HG03097 (cell line): ENCODE data around the gene SPP1.

Experiments used
- ATAC-seq: cut with Tn5 transposase; IDR thresholded peaks from one replicate; pipeline ENCODE4 v1.9.1; 2021; ENCODE audit not compliant: unreplicated experiment, low FRiP score

Gene SPP1

DNA sequence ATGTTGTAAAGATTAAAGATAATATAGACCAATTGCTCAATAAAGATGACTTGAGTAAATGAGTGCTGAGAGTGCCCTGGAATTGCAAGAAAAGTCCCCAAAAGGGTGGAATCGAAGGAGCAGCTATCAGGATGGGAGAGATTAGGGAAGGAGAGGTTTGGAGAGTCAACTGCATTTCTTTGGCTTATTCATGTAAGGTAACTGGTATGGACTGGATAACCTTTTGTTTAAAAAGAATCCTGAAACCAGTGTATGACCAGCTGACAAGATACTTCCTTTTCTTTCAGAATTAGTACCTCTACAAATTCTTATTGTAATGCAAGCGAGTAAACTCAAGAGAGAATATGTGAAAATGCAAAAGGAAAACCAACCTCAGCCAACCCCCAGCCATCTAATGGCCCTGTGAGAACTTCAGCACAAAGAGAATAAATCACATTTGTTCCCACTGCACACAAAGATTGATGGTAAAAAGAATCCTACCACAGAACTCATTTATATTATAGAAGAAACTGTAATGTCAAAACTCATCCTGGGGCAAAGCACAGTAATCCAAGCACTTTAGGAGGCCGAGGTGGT, 24.5 kb upstream of the SPP1 start:
- ATAC-seq, result no peak

DNA sequence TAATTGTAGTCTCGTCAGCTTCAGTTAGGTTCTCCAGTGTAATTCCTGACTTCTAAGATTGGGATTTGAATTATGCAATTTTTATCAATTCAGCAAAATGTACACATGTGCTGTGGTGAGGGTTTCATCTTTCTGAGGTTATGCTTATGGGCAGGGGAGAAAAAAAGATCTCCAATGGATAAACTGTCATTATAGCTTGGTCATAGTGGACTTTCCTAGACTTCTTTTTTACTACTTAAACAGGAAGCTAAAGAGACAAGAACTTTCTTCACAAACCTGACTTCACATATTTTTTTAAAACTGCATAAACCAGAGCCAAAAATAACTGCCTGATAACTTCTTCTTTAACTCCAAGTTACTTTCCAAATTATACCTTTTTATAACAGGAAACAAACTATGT, 21.7 kb upstream of the SPP1 start:
- ATAC-seq, result no peak

DNA sequence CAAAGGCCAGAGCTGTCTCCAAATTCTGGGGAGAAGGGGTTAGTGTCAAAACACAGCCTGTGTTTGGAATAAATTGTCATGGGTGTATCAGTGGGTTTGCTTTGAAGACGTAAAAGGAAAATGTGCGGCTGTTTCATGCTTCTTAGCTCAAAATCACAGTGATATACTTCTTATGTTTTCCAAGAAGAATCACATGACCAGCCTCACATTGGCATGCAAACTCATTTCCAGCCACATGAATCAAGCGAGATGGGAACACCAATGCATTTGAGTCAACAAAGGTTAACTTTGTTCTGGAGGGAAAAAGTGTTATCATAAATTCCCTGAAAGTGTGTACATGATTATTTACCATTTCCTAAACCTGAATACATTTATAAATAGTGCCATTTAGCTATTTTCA, 19.0 kb upstream of the SPP1 start:
- no peak for ATAC-seq

DNA sequence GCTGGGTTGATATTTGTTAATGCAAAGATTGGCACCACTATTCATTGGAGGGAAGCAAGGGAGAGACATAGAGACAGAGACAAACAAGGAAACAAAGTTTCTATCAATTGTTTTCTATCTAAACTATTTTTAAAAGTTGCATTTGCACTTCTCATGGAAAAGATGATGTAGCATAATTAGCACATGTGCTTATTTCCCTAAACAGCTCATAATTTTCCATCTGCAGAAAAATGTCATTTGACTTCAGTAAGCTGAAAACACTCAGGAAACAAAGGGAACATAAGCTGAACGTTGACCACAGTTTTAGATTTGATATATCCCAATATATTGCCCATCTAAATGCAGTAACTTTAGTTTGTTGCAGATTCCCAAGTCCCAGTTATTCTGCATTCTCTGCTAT, 18.5 kb upstream of the SPP1 start:
- no peak for ATAC-seq

DNA sequence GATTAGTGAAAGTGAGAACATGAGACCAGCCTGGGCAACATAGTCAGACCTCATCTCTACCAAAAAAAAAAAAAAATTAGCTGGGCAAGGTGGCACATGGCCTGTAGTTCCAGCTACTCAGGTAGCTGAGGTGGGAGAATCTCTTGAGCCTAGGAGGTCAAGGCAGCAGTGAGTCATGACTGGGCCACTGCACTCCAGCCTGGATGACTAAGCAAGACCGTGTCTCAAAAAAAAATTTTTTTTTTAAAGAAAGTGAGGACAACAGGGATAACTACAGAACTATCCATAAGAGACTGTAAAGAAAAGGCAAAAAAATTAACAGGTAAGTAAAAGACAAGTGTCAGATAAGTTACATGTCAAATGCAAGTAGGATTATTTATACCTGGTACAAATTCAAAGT, 13.5 kb upstream of the SPP1 start:
- no peak for ATAC-seq

DNA sequence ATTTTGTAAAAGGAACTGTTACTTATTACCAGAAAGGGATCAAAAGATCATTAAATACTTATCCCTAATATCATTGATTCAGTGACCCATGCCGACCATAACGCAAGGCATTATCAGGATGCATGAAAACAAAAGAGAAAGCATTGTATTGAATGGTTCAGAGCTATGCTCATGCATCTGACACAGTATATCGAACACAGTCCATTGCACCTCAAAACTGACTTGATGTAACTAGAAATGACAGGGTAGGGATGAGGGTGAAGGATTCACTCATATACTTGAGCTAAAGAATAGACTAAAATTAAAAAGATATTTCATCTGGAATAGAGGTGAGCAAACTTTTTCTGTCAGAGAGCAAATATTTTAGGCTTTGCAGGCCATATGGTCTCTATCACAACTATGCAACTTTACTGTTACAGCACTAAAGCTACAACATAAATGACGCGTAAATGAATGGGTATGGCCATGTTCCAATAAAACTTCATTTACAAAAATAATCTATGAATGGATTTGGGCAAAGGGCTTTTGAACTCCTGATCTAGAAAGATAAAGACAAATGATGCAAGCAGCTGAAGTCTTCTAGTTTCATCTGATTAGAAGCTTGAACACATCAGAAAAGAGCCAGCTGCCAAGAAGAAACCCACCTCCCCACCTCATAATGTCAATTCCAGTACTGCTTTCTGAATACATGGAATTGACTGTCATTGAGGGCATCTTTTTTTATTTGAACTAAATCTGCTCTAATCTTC, 12.9 kb upstream of the SPP1 start:
- ATAC-seq, result no peak

DNA sequence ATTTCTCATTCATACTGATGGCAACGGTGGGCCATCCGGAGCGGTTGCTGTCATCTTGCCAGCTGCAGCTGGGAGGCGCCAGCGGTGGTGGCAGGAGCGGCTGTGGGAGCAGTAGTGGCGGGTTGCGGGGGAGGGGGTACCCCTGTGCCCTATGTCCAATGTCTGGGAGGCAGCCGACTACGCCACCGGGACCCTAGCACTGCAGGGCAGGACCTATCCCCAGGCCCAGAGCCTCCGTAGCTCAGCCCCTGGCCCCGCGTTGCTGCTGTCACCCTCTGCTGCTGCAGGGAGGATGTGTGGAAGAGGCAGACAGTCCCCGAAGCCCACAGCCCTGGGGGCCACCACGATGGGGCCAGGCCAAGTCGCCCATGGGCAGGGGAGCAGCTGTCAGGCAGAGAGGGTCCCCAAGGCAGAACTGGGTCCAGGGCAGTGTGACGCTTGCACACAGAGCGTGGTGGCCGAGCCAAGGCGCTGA, 10.0 kb upstream of the SPP1 start:
- no peak for ATAC-seq

DNA sequence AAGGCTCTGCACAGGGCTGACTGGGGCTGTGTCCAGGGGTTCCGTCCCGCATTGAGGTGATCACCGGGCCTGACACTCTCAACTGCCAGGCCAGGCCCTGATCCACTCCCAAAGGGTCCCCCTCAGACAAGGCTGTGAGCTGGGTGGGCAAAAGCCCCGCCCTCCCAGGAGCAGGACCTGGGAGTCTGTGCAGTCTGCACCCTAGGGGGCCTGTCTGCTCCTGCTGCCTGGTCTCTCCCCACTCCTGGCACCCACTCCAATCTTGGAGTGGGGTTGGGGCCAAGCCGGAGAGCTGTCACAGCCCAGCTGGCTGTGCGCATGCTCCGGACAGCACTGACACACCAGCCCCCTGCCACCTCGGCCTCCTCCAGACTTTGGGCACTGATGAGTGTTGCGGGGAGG, 9.4 kb upstream of the SPP1 start:
- ATAC-seq, result no peak

DNA sequence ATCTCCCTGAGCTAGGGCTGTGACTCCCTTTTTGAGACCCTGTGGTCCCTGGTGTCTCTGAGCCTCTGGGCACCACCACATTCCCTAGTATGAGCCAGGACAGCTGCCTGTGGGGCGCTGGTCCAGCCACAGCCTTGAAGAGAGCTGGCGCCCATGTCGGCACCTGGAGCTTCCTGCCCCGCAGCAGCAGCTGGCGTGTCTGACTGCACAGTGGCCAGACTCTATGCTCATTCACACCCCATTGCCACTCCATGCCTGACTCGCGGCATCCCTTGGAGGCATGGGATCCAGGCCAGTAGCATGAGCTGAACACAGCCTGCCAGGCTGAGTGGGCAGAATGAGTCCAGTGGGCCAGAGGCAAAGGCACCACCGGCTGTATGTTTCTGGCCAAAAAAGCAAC, 8.3 kb upstream of the SPP1 start:
- ATAC-seq, result no peak

DNA sequence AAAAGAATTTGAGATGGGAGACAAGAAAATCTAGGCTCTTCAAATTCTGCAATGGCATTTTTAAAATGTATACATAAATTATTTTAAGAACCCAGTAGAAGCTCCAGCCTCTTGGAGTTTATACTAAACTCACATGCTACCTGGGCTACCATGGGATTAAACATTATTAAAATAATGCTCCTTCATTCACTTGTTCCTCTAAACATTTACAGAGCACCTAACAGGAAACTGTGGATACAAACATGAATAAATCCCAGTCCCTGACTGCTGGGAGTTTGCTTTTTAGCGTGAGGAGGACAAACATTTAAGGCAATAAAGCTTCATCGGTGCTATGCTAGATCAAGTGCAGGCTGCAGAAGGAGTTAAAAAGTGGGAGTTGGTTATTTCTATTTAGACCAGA, 5.4 kb upstream of the SPP1 start:
- ATAC-seq, result no peak

DNA sequence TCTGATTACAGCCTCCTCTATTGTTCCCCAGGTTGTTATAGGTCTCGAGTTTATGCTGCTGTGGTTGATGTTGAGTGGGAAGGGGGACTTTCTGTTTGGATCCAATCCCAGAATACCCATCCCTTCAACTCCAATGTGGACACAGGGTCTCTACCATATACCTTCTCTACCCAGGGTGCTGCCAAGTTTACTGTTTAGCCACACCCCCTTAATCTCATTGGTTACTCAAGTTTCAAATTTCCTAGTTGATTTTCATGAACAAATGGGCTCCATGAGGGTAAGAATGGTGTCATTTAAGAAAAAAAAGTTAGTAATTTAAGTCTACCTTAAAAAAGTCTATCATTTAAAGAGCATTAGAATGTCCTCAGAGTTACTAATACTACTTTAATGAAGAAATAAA, 3.6 kb upstream of the SPP1 start:
- no peak for ATAC-seq

DNA sequence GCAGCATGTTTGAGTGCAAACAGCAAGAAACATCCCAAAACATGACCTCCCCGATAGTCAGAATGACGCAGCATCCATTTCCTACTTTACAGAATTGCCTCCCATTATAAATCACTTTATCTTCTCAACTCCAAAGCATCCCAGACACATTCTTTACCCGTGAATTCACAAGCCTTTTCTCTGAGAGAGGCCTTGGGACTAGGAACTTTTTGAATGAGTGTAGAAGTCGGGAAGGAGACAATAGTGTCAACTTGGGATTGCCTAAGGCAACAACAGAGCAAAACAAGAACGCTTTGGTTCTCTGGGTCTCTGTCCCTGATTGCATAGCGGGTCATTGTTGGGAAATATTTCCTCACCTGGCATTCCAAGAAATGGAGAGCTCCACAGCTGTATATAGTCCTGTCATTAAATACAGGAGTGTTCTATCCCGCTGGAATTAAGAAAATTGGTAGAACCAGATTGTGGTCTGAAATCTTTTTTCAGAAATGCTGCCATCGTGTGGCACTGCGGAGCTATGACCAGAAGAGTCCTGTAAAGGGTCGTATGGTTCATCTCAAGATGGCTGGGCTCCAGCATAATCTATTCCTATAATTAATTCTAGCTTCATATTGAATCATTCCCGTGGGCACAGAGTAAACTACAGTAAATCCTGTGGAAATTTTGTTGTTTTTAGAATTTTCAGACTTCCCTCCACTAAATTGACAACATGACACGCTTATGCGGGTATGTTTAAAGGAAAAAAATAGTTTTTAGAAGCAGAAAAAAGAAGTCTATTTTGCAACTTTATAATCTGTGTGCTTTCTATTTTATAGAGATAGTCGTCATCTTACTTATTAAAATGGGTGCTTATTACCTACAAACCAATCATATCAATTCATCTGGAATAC, 2.0 kb upstream of the SPP1 start:
- no peak for ATAC-seq

DNA sequence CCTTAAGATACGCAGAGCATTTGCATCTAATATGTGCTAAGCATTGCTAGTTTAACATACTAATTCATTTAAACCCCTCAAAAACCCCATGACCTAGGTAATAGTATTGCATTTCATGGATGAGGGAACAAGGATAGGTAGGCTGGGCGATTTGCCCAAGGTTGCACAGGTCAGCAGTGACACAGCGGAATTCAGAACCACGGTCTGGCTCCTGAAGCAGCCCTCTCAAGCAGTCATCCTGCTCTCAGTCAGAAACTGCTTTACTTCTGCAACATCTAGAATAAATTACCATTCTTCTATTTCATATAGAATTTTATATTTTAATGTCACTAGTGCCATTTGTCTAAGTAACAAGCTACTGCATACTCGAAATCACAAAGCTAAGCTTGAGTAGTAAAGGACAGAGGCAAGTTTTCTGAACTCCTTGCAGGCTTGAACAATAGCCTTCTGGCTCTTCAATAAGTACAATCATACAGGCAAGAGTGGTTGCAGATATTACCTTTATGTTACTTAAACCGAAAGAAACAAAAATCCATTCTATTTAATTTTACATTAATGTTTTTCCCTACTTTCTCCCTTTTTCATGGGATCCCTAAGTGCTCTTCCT, 555 bp upstream of the SPP1 start:
- peak; percentile 44 for ATAC-seq

DNA sequence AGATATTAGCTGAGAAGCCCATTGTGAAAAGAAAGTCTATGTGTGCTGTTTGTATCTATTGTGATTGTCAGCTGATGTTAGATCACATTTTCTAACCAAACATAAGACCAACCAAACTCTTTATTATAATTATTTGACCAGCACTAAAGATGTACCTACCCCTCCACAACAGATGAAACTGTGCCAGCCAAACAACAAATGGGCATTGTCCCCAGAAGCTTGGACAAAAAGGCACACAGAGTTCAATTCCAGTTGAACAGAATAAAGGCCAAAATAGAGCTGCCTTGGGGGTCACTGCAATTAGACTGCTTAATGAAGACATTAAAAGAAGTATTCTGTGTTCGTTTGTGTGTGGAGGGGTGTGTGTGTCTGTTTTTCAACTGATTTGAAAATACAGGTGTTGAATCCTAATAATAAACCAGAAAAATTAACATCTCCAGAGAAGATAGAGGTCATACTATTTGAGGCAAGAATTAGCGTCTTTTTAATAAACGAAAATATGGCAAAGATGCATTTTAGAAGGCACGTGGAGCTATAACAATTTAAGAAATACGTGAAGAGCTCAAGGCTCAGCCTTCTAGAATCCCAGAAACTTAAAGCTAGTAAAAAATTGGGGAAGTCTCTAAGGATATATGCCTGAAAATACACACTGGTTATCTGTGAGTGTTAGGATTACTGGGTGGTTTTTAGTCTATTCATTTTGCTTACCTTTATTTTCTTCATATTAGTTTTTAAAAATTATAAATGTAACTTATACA, 2.2 kb downstream of the SPP1 start:
- ATAC-seq, result no peak

DNA sequence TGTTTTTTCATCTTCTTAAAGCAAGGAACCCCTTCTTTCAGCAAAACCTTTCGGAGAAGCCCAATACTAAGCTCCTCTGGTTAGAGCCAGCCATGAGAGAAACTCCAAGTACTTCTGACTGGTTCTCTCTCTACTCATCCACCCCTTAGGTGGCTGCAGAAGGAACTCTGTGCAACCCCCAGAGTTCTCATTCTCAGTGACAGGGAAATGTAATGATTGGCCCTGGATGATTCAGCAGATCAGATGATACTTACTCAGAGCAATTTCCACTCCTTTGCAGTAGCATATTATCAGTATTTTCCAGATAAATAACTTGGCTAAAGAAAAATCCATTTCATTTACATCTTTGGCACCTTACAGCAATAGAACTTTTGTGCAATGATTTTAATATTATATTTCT, 3.2 kb downstream of the SPP1 start:
- ATAC-seq, result no peak

DNA sequence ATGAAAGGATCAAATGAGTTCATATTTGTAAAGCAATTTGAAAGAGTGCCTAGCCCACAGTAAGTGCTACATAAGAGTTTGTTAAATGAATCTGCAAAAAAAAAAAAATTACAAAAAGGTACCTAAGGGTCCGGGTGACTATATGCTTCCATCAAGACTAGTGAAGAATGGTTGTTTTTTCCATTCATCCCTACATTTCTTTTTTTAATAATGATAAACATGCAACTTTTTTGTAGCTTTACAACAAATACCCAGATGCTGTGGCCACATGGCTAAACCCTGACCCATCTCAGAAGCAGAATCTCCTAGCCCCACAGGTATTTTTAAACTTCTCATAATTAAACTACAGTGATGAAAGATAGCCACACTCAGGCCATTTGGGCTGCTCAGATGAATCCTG, 4.3 kb downstream of the SPP1 start:
- no peak for ATAC-seq

DNA sequence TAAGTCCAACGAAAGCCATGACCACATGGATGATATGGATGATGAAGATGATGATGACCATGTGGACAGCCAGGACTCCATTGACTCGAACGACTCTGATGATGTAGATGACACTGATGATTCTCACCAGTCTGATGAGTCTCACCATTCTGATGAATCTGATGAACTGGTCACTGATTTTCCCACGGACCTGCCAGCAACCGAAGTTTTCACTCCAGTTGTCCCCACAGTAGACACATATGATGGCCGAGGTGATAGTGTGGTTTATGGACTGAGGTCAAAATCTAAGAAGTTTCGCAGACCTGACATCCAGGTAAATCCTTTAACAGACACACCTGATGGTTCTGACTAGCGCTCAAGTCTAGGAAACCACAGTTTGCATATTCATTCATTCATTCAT, 6.0 kb downstream of the SPP1 start:
- no peak for ATAC-seq

DNA sequence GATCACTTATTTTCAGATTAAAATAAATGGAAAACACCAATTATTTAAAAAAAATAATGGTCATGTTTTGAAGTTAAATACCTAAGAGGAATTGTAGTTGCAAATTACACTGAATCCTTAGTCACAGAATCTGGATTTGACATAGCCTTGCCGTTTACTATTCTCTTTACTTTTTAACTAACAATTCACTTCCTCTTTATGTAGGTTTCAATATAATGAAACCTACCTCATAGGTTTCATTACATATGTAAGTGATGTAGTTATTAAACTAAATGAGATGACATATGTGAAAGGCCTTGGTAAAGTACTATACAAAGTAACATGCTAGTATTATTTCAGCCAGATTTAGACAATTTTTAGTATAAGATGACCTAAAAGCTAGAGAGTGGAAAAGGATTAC, 6.5 kb downstream of the SPP1 start:
- ATAC-seq, result no peak

DNA sequence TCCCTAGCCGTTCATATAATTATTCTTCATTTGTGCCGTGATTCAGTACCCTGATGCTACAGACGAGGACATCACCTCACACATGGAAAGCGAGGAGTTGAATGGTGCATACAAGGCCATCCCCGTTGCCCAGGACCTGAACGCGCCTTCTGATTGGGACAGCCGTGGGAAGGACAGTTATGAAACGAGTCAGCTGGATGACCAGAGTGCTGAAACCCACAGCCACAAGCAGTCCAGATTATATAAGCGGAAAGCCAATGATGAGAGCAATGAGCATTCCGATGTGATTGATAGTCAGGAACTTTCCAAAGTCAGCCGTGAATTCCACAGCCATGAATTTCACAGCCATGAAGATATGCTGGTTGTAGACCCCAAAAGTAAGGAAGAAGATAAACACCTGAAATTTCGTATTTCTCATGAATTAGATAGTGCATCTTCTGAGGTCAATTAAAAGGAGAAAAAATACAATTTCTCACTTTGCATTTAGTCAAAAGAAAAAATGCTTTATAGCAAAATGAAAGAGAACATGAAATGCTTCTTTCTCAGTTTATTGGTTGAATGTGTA, 7.0 kb downstream of the SPP1 start:
- ATAC-seq, result no peak

DNA sequence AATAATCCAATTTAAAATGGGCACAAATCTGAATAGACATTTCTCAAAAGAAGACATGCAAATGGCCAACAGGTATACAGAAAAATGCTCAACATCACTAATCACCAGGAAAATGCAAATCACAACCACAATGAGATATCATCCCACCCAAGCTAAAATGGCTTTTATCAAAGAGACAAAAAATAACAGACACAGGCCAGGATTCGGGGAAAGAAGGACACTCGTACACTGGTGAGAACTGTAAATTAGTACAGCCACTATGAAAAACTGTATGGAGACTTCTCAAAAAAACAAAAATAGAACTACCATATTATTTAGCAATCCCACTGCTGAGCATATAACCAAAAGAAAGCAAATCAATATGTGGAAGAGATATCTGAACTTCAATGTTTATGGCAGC, 8.5 kb downstream of the SPP1 start:
- no peak for ATAC-seq
